ENCODE data around the gene TMEM236. TPM values are rescaled to one million over a fixed set of nuclear protein-coding genes. Genes with fewer than 3 reads are reported as not detected.

Gene TMEM236
- total RNA-seq, 1 experiment from 2014 or later = 0.07 TPM

- TF ChIP-seq CEBPB (IDR thresholded peaks at IDR 0.05; ENCODE audit: low read depth) (no peak), ZBTB33 (IDR thresholded peaks at IDR 0.05; ENCODE audit: extremely low read depth, insufficient replicate concordance, low read length) (no peak), EZH2phosphoT487 (IDR thresholded peaks at IDR 0.05; ENCODE audit: borderline replicate concordance) (no peak)
Observed at GRCh38 chr10:17831341-17831740, 79.3 kb downstream of the TMEM236 start (continued).

- ATAC-seq = no peak
- no peak for TF ChIP-seq CTCF (IDR thresholded peaks at IDR 0.05 in 2 of 3, conservative IDR thresholded peaks at IDR 0.05 in 1 of 3; ENCODE audit: borderline replicate concordance in 1 of 3, insufficient read depth in 1 of 3, low read depth in 2 of 3, low read length in 2 of 3)
- TF ChIP-seq ATF3 (IDR thresholded peaks at IDR 0.05) = no peak
- TF ChIP-seq SP1 (IDR thresholded peaks at IDR 0.05; ENCODE audit: low read depth) = no peak
- ChIA-PET POLR2A (no interaction called here), CTCF (no interaction called here), RAD21 (ENCODE audit: low non-redundant PET in 1 of 2, low total read pairs in 2 of 2, uncharacterized antibody in 2 of 2, unreplicated experiment in 2 of 2) (no interaction called here)
- Histone ChIP-seq H3K36me3 (ENCODE audit: control insufficient read depth in 1 of 2, insufficient read depth in 2 of 2, low read length in 2 of 2) (no peaks in the 10 kb centered on the region), H3K79me2 (ENCODE audit: insufficient read depth, low read length) (no peaks in the 10 kb centered on the region), H3K9ac (ENCODE audit: low read length) (no peak overlapping the region), H3K27ac (ENCODE audit: low read depth, low read length) (no peak overlapping the region), H3K4me1 (ENCODE audit: control insufficient read depth in 1 of 2, insufficient read depth in 2 of 2, low read length in 2 of 2) (peaks cover 9 to 18% of the 10 kb centered on the region in 2 experiments), H3K9me2 (ENCODE audit: insufficient read depth) (no peaks in the 10 kb centered on the region), H3K4me3 (replicated peaks in 1 of 2; ENCODE audit: low read depth in 1 of 2, low read length in 2 of 2) (no peak overlapping the region), H4K20me1 (ENCODE audit: insufficient read depth) (no peaks in the 10 kb centered on the region), H3K4me2 (ENCODE audit: low read length) (no peak overlapping the region), H3K27me3 (ENCODE audit: insufficient read depth, low read length) (no peaks in the 10 kb centered on the region), H2AFZ (ENCODE audit: low read depth, low read length, poor library complexity, severe bottlenecking) (no peak overlapping the region), H3K9me3 (ENCODE audit: control insufficient read depth in 1 of 2, insufficient read depth in 1 of 2, low read depth in 1 of 2, low read length in 2 of 2) (no peaks in the 10 kb centered on the region)
- DNase-seq (ENCODE audit: low read depth, low spot score) = no peak
- no TSS peak for BruUV-seq (replicated peaks)
- intact Hi-C loops (cut with micrococcal nuclease) = no loop called here
Observed at GRCh38 chr10:17831896-17832295, 79.9 kb downstream of the TMEM236 start.

All from HCT116 (cell line).